ENCODE measurements around the gene RNGTT. TPM values are rescaled to one million over a fixed set of nuclear protein-coding genes. Genes with fewer than 3 reads are reported as not detected.

RNGTT gene
- total RNA-seq, 1 donor from 2014 or later: 18.2 TPM

DNA sequence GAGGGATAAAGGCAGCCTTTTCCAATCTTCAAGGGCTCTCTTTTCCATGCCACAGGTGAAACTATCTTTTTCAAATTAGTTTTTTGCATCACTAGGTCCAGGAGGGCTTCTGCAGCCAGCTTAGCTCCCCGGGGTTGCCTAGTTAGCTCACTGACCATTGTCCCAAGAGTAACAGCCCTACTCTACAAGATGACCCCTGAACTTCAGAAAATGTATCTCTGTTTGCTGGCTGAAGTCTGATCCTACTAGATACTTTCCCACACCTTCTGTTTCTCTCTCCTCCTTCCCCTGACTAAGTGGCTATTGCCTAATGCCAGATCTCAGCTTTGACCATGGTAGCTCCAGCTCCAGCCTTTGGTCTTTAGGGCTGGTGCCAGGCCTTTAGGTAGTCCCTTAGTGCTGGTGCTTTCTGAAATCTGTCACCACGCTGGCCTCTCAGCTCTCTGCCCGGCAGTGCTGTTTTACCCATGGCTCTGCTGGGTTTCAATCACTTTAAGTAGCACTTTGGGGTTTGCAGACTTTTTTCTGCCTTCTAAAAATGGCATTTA lies 255.1 kb downstream of the RNGTT start:
- intact Hi-C loops (cut with DNase I): no loop called here

DNA sequence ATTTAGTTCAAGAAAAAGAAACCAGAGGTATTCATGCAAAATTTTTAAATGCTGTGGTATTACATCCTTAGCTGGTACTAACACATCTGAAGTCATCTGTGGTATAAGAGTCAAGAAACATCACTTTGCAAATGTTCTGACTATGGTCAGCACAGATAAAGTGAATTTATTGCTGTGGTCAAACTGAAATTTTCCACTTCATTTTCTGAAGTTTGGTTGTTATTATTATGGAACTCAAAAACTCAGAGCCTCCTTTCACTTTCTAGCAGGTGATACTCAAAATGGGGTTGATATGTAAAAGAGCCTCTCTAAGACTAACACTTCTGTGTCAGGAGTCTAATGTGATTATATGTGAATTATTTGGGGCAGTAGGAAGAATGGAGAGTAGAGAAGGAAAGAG lies 257.8 kb downstream of the RNGTT start:
- Histone ChIP-seq H3K4me1 (no peaks in the 10 kb centered on the region), H3K36me3 (no peaks in the 10 kb centered on the region), H3K27ac (no peak overlapping the region), H3K4me3 (no peak overlapping the region), H3K9me3 (no peaks in the 10 kb centered on the region), H3K27me3 (no peaks in the 10 kb centered on the region)
- DNase-seq (ENCODE audit: extremely low spot score in 2 of 2): no peak
- intact Hi-C loops (cut with DNase I): no loop called here
- TF ChIP-seq POLR2A (IDR thresholded peaks at IDR 0.05) (no peak), POLR2AphosphoS5 (IDR thresholded peaks at IDR 0.05; ENCODE audit: insufficient read depth in 1 of 2, low read depth in 1 of 2) (no peak)
- TF ChIP-seq, protein P1, sequence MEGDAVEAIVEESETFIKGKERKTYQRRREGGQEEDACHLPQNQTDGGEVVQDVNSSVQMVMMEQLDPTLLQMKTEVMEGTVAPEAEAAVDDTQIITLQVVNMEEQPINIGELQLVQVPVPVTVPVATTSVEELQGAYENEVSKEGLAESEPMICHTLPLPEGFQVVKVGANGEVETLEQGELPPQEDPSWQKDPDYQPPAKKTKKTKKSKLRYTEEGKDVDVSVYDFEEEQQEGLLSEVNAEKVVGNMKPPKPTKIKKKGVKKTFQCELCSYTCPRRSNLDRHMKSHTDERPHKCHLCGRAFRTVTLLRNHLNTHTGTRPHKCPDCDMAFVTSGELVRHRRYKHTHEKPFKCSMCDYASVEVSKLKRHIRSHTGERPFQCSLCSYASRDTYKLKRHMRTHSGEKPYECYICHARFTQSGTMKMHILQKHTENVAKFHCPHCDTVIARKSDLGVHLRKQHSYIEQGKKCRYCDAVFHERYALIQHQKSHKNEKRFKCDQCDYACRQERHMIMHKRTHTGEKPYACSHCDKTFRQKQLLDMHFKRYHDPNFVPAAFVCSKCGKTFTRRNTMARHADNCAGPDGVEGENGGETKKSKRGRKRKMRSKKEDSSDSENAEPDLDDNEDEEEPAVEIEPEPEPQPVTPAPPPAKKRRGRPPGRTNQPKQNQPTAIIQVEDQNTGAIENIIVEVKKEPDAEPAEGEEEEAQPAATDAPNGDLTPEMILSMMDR (IDR thresholded peaks at IDR 0.05): no peak

More for the DNA sequence above, 255.1 kb downstream of the RNGTT start:
- TF ChIP-seq POLR2A (IDR thresholded peaks at IDR 0.05): no peak
- TF ChIP-seq POLR2AphosphoS5 (IDR thresholded peaks at IDR 0.05; ENCODE audit: insufficient read depth in 1 of 2, low read depth in 1 of 2): no peak
- TF ChIP-seq, protein P1 (IDR thresholded peaks at IDR 0.05): no peak
- no peaks in the 10 kb centered on the region for H3K4me1 ChIP-seq
- H3K27ac ChIP-seq: no peak overlapping the region
- no peak for DNase-seq (ENCODE audit: extremely low spot score in 2 of 2)
- H3K36me3 ChIP-seq: no peaks in the 10 kb centered on the region
- H3K27me3 ChIP-seq: no peaks in the 10 kb centered on the region
- H3K4me3 ChIP-seq: no peak overlapping the region
- no peaks in the 10 kb centered on the region for H3K9me3 ChIP-seq

DNA sequence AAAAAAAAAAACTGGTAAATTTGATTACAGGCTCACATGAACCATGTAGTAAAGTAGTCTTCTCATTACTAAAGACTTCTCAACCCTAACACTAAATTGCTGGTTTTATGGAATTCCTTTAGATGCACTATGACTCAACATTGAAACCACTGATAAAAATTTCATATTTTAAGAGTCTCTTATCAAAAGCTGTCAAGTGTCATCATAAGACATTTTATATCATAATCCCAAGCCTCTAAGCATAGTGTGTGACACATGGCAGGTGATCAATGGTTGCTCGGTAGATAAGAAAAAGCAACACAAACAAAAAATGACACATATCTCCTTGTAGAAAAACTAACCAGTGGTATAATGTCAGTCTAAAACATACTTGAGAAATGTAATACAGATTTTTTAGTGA lies 258.4 kb downstream of the RNGTT start:
- H3K4me3 ChIP-seq: no peak overlapping the region
- H3K9me3 ChIP-seq: no peaks in the 10 kb centered on the region
- DNase-seq (ENCODE audit: extremely low spot score in 2 of 2): no peak
- TF ChIP-seq, protein P1 (IDR thresholded peaks at IDR 0.05): no peak
- TF ChIP-seq POLR2A (IDR thresholded peaks at IDR 0.05) (no peak), POLR2AphosphoS5 (IDR thresholded peaks at IDR 0.05; ENCODE audit: insufficient read depth in 1 of 2, low read depth in 1 of 2) (no peak)
- no peaks in the 10 kb centered on the region for H3K36me3 ChIP-seq
- H3K27me3 ChIP-seq: no peaks in the 10 kb centered on the region
- no peak overlapping the region for H3K27ac ChIP-seq
- intact Hi-C loops (cut with DNase I): no loop called here
- H3K4me1 ChIP-seq: no peaks in the 10 kb centered on the region

DNA sequence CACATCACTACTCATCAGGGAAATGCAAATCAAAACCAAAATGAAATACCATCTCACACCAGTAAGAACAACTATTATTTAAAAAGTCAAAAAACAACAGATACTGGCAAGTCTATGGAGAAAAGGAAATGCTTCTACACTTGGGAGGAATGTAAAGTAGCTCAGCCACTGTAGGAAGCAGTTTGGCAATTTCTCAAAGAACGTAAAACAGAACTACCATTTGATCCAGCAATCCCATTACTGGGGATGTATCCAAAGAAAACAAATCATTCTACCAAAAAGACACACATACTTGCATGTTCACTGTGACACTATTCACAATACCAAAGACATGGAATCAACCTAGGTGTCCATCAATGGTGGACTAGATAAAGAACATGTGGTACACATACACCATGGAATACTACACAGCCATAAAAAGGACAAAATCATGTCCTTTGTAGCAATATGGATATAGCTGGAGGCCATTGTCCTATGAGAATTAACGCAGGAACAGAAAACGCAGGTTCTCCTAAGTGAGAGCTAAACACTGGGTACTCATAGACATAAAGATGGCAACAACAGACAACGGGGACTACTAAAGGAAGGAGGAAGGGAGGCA lies 260.4 kb downstream of the RNGTT start:
- H3K9me3 ChIP-seq: no peaks in the 10 kb centered on the region
- intact Hi-C loops (cut with DNase I): no loop called here
- no peak for DNase-seq (ENCODE audit: extremely low spot score in 2 of 2)
- no peak overlapping the region for H3K27ac ChIP-seq
- H3K27me3 ChIP-seq: no peaks in the 10 kb centered on the region
- no peaks in the 10 kb centered on the region for H3K36me3 ChIP-seq
- no peak overlapping the region for H3K4me3 ChIP-seq
- no peaks in the 10 kb centered on the region for H3K4me1 ChIP-seq
- TF ChIP-seq, protein P1 (IDR thresholded peaks at IDR 0.05): no peak
- TF ChIP-seq POLR2AphosphoS5 (IDR thresholded peaks at IDR 0.05; ENCODE audit: insufficient read depth in 1 of 2, low read depth in 1 of 2) (no peak), POLR2A (IDR thresholded peaks at IDR 0.05) (no peak)

DNA sequence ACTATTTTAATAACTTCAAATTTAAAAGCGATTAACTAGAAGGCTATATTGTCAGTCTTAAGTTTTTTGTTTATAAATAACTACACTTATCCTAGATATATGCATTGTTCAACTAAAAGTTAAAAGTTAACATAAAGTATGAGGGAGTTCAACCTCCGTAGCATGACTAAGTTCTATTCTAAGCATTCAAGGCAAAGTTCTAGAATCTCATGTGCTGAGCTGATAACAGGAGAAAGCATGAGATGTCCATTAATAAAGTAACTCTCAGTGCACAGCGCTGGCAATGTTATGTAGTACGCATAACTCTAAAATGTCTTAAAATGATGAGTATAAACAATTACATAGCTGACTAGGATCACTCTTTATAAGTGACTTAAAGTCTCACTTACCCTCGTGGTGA lies 264.8 kb downstream of the RNGTT start:
- Histone ChIP-seq H3K36me3 (no peaks in the 10 kb centered on the region), H3K4me1 (no peaks in the 10 kb centered on the region), H3K9me3 (peaks cover 6% of the 10 kb centered on the region), H3K4me3 (no peak overlapping the region), H3K27me3 (no peaks in the 10 kb centered on the region), H3K27ac (no peak overlapping the region)
- intact Hi-C loops (cut with DNase I): no loop called here
- DNase-seq (ENCODE audit: extremely low spot score in 2 of 2): no peak
- TF ChIP-seq POLR2A (IDR thresholded peaks at IDR 0.05) (no peak), POLR2AphosphoS5 (IDR thresholded peaks at IDR 0.05; ENCODE audit: insufficient read depth in 1 of 2, low read depth in 1 of 2) (no peak)
- TF ChIP-seq, protein P1 (IDR thresholded peaks at IDR 0.05): no peak

All from vagina (tissue), 2 donors.